ENCODE data around the gene KIAA0825. TPM values are rescaled to one million over a fixed set of nuclear protein-coding genes. Genes with fewer than 3 reads are reported as not detected.
"Not testable (repeated sequence)": the region's sequence is repeated elsewhere in the genome, so short reads cannot be mapped to it uniquely, and the experiment has no call there.

KIAA0825 gene
- polyA plus RNA-seq, 3 donors = 0.56 to 1.3 (median 0.89) TPM

- H3K27ac Mint-ChIP-seq = no peak overlapping the region
- Histone ChIP-seq H3K4me3 (replicated peaks in 1 of 3; ENCODE audit: low read depth in 2 of 3, low read length in 3 of 3) (no peak overlapping the region), H3K4me1 (ENCODE audit: control insufficient read depth in 1 of 2, insufficient read depth in 2 of 2, low read length in 2 of 2) (no peaks in the 10 kb centered on the region), H3K27ac (ENCODE audit: low read depth in 1 of 2, low read length in 2 of 2) (no peak overlapping the region), H3K9me3 (replicated peaks in 1 of 2; ENCODE audit: control insufficient read depth in 1 of 2, insufficient read depth in 1 of 2, low read length in 2 of 2) (no peaks in the 10 kb centered on the region), H3K36me3 (replicated peaks in 1 of 2; ENCODE audit: control insufficient read depth in 1 of 2, insufficient read depth in 2 of 2, low read length in 2 of 2) (no peaks in the 10 kb centered on the region), H3K79me2 (ENCODE audit: insufficient read depth, low read length) (no peaks in the 10 kb centered on the region), H2AFZ (ENCODE audit: insufficient read depth, low read depth, low read length, poor library complexity, severe bottlenecking) (no peak overlapping the region), H4K20me1 (ENCODE audit: insufficient read depth, low read length) (no peaks in the 10 kb centered on the region), H3K9ac (ENCODE audit: insufficient read depth, low read length, poor library complexity, severe bottlenecking) (no peak overlapping the region), H3K4me2 (replicated peaks; ENCODE audit: extremely low read depth, low read length, poor library complexity, severe bottlenecking) (no peak overlapping the region), H3K27me3 (ENCODE audit: control insufficient read depth in 2 of 2, insufficient read depth in 2 of 2, low read length in 2 of 2) (no peaks in the 10 kb centered on the region)
- no peaks in the 10 kb centered on the region for H3K4me1 Mint-ChIP-seq
- DNase-seq = no peak
- H3K4me3 Mint-ChIP-seq = no peak overlapping the region
- no peaks in the 10 kb centered on the region for H3K36me3 Mint-ChIP-seq
- intact Hi-C loops (cut with micrococcal nuclease) = no loop called here
- peaks cover 0 to 8% (median 5%) of the 10 kb centered on the region in 7 donors for H3K9me3 Mint-ChIP-seq
- no CpG with 5 or more reads among the region's 2 CpGs for WGBS (ENCODE audit: insufficient coverage)
- peaks cover 0 to 2% (median 1%) of the 10 kb centered on the region in 3 donors for H3K27me3 Mint-ChIP-seq (ENCODE audit: low read depth in 3 of 3)
- no peak for TF ChIP-seq CTCF (IDR thresholded peaks at IDR 0.05)
Measured at GRCh38 chr5:94125107-94125506, 493.3 kb downstream of the KIAA0825 start.

- H3K36me3 Mint-ChIP-seq; H3K36me3 ChIP-seq (replicated peaks in 1 of 2; ENCODE audit: control insufficient read depth in 1 of 2, insufficient read depth in 2 of 2, low read length in 2 of 2); H2AFZ ChIP-seq (ENCODE audit: insufficient read depth, low read depth, low read length, poor library complexity, severe bottlenecking); H3K4me3 Mint-ChIP-seq; H3K27ac Mint-ChIP-seq; H3K27me3 Mint-ChIP-seq (ENCODE audit: low read depth in 3 of 3); DNase-seq; H3K4me3 ChIP-seq (replicated peaks in 1 of 3; ENCODE audit: low read depth in 2 of 3, low read length in 3 of 3); intact Hi-C loops (cut with micrococcal nuclease); H4K20me1 ChIP-seq (ENCODE audit: insufficient read depth, low read length); H3K27ac ChIP-seq (ENCODE audit: low read depth in 1 of 2, low read length in 2 of 2); H3K4me2 ChIP-seq (replicated peaks; ENCODE audit: extremely low read depth, low read length, poor library complexity, severe bottlenecking); H3K4me1 Mint-ChIP-seq; H3K79me2 ChIP-seq (ENCODE audit: insufficient read depth, low read length); H3K4me1 ChIP-seq (ENCODE audit: control insufficient read depth in 1 of 2, insufficient read depth in 2 of 2, low read length in 2 of 2); H3K9ac ChIP-seq (ENCODE audit: insufficient read depth, low read length, poor library complexity, severe bottlenecking); H3K27me3 ChIP-seq (ENCODE audit: control insufficient read depth in 2 of 2, insufficient read depth in 2 of 2, low read length in 2 of 2): not testable (repeated sequence)
- H3K9me3 ChIP-seq (replicated peaks in 1 of 2; ENCODE audit: control insufficient read depth in 1 of 2, insufficient read depth in 1 of 2, low read length in 2 of 2) = peaks cover 13 to 16% of the 10 kb centered on the region in 2 donors
- peaks cover 16 to 30% (median 27%) of the 10 kb centered on the region in 7 donors for H3K9me3 Mint-ChIP-seq
- 80% methylated on average over 1 of the region's 2 CpGs for WGBS (ENCODE audit: insufficient coverage)
Measured at GRCh38 chr5:94116317-94116716, 502.1 kb downstream of the KIAA0825 start.

All from CD14-positive monocyte (primary cell).